Gastroesophageal sphincter (tissue), 3 donors: ENCODE measurements around the gene LBHD1.

Experiments
- CTCF ChIP-seq, 4 experiments: fragments of 200-600 bp in 2 of 4; fragments of 450-650 bp in 2 of 4; sonication (generic) in 1 of 4; IDR thresholded peaks; one replicate each; pipeline ENCODE4 v1.5.1; 2017 to 2019; ENCODE audit warnings: antibody characterized with exemption in 4 of 4, mild to moderate bottlenecking in 2 of 4, moderate library complexity in 2 of 4
- EP300 ChIP-seq: sonication (generic); formaldehyde crosslinking; IDR thresholded peaks from one replicate; pipeline ENCODE4 v1.6.1; 2017; ENCODE audit warnings: antibody characterized with exemption, mild to moderate bottlenecking

GRCh38 chr11:62648185-62648966, 23.7 kb downstream of the LBHD1 start:
- no peak for TF ChIP-seq EP300
- no peak for TF ChIP-seq CTCF (IDR thresholded peaks at IDR 0.05)
